HepG2 (cell line): ENCODE measurements around the gene PIP4K2C. TPM values are rescaled to one million over a fixed set of nuclear protein-coding genes. Genes with fewer than 3 reads are reported as not detected.
A peak's percentile ranks its signal among the peaks of the same experiment; 100 is the strongest.

ENCODE experiments used
- HNRNPH1 ChIP-seq: fragments of 200-400 bp; formaldehyde crosslinking; optimal IDR thresholded peaks from 2 replicates; pipeline ENCODE3; 2017; ENCODE audit warnings: mild to moderate bottlenecking, low read depth, low read length
- MAFK ChIP-seq, 2 experiments: IDR thresholded peaks in 1 of 2; conservative IDR thresholded peaks in 1 of 2; 2 replicates each; pipeline ENCODE4 v1.6.1; 2011; ENCODE audit warnings: improper control_type of control experiment in 2 of 2, low read length in 2 of 2
- MYC ChIP-seq: sonication (generic); formaldehyde crosslinking; IDR thresholded peaks from 2 replicates; pipeline ENCODE4 v1.9.0; 2021; ENCODE audit warnings: missing genetic modification reagents, borderline replicate concordance
- NFYC ChIP-seq: IDR thresholded peaks from 2 replicates; pipeline ENCODE4 v1.6.1; 2016; ENCODE audit warnings: missing genetic modification reagents, missing compliant biosample characterization
- RBAK ChIP-seq: sonication (generic); formaldehyde crosslinking; IDR thresholded peaks from 2 replicates; pipeline ENCODE4 v1.5.1; 2020; ENCODE audit warnings: mild to moderate bottlenecking, missing genetic modification reagents
- SMAD1 ChIP-seq: sonication (generic); formaldehyde crosslinking; IDR thresholded peaks from 2 replicates; pipeline ENCODE4 v1.4.0; 2020; ENCODE audit warnings: missing genetic modification reagents, low read depth, mild to moderate bottlenecking, borderline replicate concordance
- SPEN ChIP-seq: sonication (generic); formaldehyde crosslinking; IDR thresholded peaks from 2 replicates; pipeline ENCODE4 v1.5.1; 2020; ENCODE audit warnings: low read depth, mild to moderate bottlenecking, missing genetic modification reagents
- TCF12 ChIP-seq, 2 experiments: fragments of 450-650 bp in 1 of 2; sonication (generic) in 1 of 2; formaldehyde crosslinking in 1 of 2; IDR thresholded peaks; 2 replicates each; pipeline versions ENCODE4 v1.6.1 to v1.8.0; 2017 to 2022; ENCODE audit warnings: antibody characterized with exemption in 1 of 2, mild to moderate bottlenecking in 1 of 2, missing genetic modification reagents in 1 of 2, moderate library complexity in 1 of 2
- ZNF274 ChIP-seq: sonication (generic); formaldehyde crosslinking; IDR thresholded peaks from 2 replicates; pipeline ENCODE4 v1.5.1; 2020; ENCODE audit warnings: mild to moderate bottlenecking, missing genetic modification reagents
- ZNF468 ChIP-seq: sonication (generic); formaldehyde crosslinking; IDR thresholded peaks from 2 replicates; pipeline ENCODE4 v1.8.0; 2022; ENCODE audit warnings: mild to moderate bottlenecking, moderate library complexity, missing genetic modification reagents
- ZNF557 ChIP-seq: sonication (generic); formaldehyde crosslinking; IDR thresholded peaks from 2 replicates; pipeline ENCODE4 v1.4.0; 2020; ENCODE audit warnings: missing genetic modification reagents
- ZNF567 ChIP-seq: sonication (generic); formaldehyde crosslinking; IDR thresholded peaks from 2 replicates; pipeline ENCODE4 v1.8.1; 2023; ENCODE audit warnings: mild to moderate bottlenecking, missing genetic modification reagents, borderline replicate concordance
- ZNF773 ChIP-seq: sonication (generic); formaldehyde crosslinking; IDR thresholded peaks from 2 replicates; pipeline ENCODE4 v1.4.0; 2020; ENCODE audit warnings: missing genetic modification reagents, borderline replicate concordance
- ZSCAN21 ChIP-seq: sonication (generic); formaldehyde crosslinking; IDR thresholded peaks from 2 replicates; pipeline ENCODE4 v1.8.0; 2022; ENCODE audit warnings: mild to moderate bottlenecking, missing genetic modification reagents, moderate library complexity, borderline replicate concordance
- polyA plus RNA-seq, 8 experiments: library from polyadenylated mRNA; depleted of rRNA in 3 of 8; stranded (reverse) in 7 of 8; unstranded in 1 of 8; fragments of >200 nt; fragmentation: Illumina TruSeq in 4 of 8; extraction: Trizol in 4 of 8; gene quantifications; 2 replicates each; pipeline versions ENCODE4 v1.2.1 to v1.2.3, GENCODE V29; 2011 to 2016; ENCODE audit warnings: low read depth in 4 of 8, missing spikeins in 1 of 8, mixed read lengths in 1 of 8; ENCODE audit not compliant: insufficient read depth in 1 of 8
- total RNA-seq, 5 experiments: library from RNA; depleted of rRNA; stranded (reverse); fragments of >200 nt; fragmentation: Illumina TruSeq; extraction: Trizol; gene quantifications; 2 replicates each; pipeline ENCODE4 v1.2.3, GENCODE V29; 2016; ENCODE audit warnings: low read depth in 1 of 5
- TF ChIP-seq, protein P1 (sequence below): sonication (generic); formaldehyde crosslinking; IDR thresholded peaks from 2 replicates; pipeline ENCODE4 v1.4.0; 2020; ENCODE audit warnings: missing genetic modification reagents
- TF ChIP-seq, protein P2 (sequence below): sonication (generic); formaldehyde crosslinking; IDR thresholded peaks from 2 replicates; pipeline ENCODE4 v1.5.0; 2020; ENCODE audit warnings: missing genetic modification reagents, mild to moderate bottlenecking, borderline replicate concordance
- TF ChIP-seq, protein P3 (sequence below): sonication (generic); formaldehyde crosslinking; IDR thresholded peaks from 2 replicates; pipeline ENCODE4 v1.8.1; 2023; ENCODE audit warnings: missing genetic modification reagents, mild to moderate bottlenecking, borderline replicate concordance
- TF ChIP-seq, protein P4 (sequence below): sonication (generic); formaldehyde crosslinking; IDR thresholded peaks from 2 replicates; pipeline ENCODE4 v1.4.0; 2020; ENCODE audit warnings: missing genetic modification reagents
- TF ChIP-seq, protein P5 (sequence below): sonication (generic); formaldehyde crosslinking; IDR thresholded peaks from 2 replicates; pipeline ENCODE4 v1.4.0; 2020; ENCODE audit warnings: missing genetic modification reagents
- TF ChIP-seq, protein P6 (sequence below): sonication (generic); formaldehyde crosslinking; IDR thresholded peaks from 2 replicates; pipeline ENCODE4 v1.8.0; 2022; ENCODE audit warnings: mild to moderate bottlenecking, missing genetic modification reagents; ENCODE audit not compliant: insufficient replicate concordance
- TF ChIP-seq, protein P7 (sequence below): sonication (generic); formaldehyde crosslinking; IDR thresholded peaks from 2 replicates; pipeline ENCODE4 v1.4.0; 2020; ENCODE audit warnings: missing genetic modification reagents, mild to moderate bottlenecking, borderline replicate concordance

The PIP4K2C gene
- total and polyA plus RNA-seq, 2 of the 13 experiments (the other 11 are each of a cell fraction or from before 2014, with no cell fraction given) = 23.3 to 26.4 TPM

DNA sequence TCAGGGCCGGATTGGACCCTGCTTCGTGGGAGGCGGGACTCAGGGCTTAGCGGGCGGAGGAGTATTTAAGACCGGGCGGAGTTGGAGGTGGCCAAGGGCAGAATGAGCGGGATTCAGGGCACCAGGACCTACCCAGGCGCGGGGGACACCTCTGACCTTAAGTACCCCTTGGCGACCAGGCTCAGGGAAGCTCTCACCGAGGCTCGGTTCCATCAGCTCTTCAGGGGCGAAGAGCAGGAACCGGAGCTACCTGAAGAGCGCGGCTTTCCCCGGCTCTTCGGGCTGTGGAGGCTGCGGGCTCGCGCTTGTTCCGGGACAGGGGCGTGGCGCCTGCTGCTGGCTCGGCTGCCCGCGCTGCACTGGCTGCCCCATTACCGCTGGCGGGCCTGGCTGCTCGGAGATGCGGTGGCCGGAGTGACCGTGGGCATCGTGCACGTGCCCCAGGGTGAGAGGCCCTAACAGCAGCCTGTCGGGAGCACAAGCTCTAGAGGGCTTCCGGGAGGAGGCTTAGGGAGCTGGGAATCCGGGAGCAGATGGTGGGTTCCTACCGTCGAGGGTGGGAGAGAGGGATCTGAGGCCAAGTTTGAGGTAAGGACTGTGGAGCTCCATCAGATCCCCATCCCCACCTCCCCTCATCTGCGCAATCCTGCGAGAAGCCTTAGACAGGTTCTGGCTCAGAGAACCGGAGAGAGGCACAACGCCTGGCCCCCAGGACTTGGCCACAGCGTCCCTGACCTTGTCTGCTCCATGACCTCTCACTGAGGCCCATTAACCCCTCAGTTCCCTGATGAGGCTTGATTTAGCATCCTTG is 28.6 kb downstream of the PIP4K2C start (continued):
- TF ChIP-seq, protein P1, sequence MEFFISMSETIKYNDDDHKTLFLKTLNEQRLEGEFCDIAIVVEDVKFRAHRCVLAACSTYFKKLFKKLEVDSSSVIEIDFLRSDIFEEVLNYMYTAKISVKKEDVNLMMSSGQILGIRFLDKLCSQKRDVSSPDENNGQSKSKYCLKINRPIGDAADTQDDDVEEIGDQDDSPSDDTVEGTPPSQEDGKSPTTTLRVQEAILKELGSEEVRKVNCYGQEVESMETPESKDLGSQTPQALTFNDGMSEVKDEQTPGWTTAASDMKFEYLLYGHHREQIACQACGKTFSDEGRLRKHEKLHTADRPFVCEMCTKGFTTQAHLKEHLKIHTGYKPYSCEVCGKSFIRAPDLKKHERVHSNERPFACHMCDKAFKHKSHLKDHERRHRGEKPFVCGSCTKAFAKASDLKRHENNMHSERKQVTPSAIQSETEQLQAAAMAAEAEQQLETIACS (CRISPR knock-in tag) = no peak
- TF ChIP-seq, protein P2, sequence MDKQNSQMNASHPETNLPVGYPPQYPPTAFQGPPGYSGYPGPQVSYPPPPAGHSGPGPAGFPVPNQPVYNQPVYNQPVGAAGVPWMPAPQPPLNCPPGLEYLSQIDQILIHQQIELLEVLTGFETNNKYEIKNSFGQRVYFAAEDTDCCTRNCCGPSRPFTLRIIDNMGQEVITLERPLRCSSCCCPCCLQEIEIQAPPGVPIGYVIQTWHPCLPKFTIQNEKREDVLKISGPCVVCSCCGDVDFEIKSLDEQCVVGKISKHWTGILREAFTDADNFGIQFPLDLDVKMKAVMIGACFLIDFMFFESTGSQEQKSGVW (CRISPR knock-in tag) = no peak
- TF ChIP-seq ZNF567 (CRISPR knock-in tag) = no peak
- TF ChIP-seq ZNF557 = no peak
- TF ChIP-seq SMAD1 (CRISPR knock-in tag) = no peak
- no peak for TF ChIP-seq HNRNPH1
- TF ChIP-seq MAFK (conservative IDR thresholded peaks at IDR 0.05 in 1 of 2, IDR thresholded peaks at IDR 0.05 in 1 of 2; ENCODE audit: low read length in 2 of 2) = no peak
- TF ChIP-seq NFYC = no peak
- TF ChIP-seq, protein P3, sequence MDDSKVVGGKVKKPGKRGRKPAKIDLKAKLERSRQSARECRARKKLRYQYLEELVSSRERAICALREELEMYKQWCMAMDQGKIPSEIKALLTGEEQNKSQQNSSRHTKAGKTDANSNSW (CRISPR knock-in tag) = no peak
- no peak for TF ChIP-seq RBAK (CRISPR knock-in tag)
- 0 out of 2 replicates have a peak, but pooled peaks have one; percentile 36 for TF ChIP-seq MYC (CRISPR knock-in tag)
- TF ChIP-seq, protein P4, sequence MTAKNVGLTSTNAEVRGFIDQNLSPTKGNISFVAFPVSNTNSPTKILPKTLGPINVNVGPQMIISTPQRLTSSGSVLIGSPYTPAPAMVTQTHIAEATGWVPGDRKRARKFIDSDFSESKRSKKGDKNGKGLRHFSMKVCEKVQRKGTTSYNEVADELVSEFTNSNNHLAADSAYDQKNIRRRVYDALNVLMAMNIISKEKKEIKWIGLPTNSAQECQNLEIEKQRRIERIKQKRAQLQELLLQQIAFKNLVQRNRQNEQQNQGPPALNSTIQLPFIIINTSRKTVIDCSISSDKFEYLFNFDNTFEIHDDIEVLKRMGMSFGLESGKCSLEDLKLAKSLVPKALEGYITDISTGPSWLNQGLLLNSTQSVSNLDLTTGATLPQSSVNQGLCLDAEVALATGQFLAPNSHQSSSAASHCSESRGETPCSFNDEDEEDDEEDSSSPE (CRISPR knock-in tag) = peak; percentile 52; the same call in 1 of the 2 replicates
- TF ChIP-seq ZNF274 (CRISPR knock-in tag) = no peak
- TF ChIP-seq, protein P5, sequence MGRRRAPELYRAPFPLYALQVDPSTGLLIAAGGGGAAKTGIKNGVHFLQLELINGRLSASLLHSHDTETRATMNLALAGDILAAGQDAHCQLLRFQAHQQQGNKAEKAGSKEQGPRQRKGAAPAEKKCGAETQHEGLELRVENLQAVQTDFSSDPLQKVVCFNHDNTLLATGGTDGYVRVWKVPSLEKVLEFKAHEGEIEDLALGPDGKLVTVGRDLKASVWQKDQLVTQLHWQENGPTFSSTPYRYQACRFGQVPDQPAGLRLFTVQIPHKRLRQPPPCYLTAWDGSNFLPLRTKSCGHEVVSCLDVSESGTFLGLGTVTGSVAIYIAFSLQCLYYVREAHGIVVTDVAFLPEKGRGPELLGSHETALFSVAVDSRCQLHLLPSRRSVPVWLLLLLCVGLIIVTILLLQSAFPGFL (CRISPR knock-in tag) = no peak
- no peak for TF ChIP-seq ZNF468
- TF ChIP-seq, protein P6, sequence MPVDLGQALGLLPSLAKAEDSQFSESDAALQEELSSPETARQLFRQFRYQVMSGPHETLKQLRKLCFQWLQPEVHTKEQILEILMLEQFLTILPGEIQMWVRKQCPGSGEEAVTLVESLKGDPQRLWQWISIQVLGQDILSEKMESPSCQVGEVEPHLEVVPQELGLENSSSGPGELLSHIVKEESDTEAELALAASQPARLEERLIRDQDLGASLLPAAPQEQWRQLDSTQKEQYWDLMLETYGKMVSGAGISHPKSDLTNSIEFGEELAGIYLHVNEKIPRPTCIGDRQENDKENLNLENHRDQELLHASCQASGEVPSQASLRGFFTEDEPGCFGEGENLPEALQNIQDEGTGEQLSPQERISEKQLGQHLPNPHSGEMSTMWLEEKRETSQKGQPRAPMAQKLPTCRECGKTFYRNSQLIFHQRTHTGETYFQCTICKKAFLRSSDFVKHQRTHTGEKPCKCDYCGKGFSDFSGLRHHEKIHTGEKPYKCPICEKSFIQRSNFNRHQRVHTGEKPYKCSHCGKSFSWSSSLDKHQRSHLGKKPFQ (CRISPR knock-in tag) = no peak
- no peak for TF ChIP-seq TCF12 (IDR thresholded peaks at IDR 0.05)
- TF ChIP-seq TCF12 (CRISPR knock-in tag; IDR thresholded peaks at IDR 0.05) = no peak
- TF ChIP-seq SPEN (CRISPR knock-in tag) = no peak
- TF ChIP-seq, protein P7, sequence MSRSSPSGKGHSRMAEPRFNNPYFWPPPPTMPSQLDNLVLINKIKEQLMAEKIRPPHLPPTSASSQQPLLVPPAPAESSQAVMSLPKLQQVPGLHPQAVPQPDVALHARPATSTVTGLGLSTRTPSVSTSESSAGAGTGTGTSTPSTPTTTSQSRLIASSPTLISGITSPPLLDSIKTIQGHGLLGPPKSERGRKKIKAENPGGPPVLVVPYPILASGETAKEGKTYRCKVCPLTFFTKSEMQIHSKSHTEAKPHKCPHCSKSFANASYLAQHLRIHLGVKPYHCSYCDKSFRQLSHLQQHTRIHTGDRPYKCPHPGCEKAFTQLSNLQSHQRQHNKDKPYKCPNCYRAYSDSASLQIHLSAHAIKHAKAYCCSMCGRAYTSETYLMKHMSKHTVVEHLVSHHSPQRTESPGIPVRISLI (CRISPR knock-in tag) = no peak
- no peak for TF ChIP-seq ZNF773
- peak; percentile 34; the same call in 1 of the 2 replicates for TF ChIP-seq ZSCAN21 (CRISPR knock-in tag)
